Neural progenitor cell (in vitro differentiated cells): ENCODE measurements around the gene CD80.

Experiments used
- CTCF ChIP-seq: fragments of 200-600 bp; sonication (generic); IDR thresholded peaks from 2 replicates; pipeline ENCODE4 v1.5.1; 2017; ENCODE audit warnings: antibody characterized with exemption, mild to moderate bottlenecking
- EZH2 ChIP-seq: fragments of 200-600 bp; sonication (generic); IDR thresholded peaks from 2 replicates; pipeline ENCODE4 v1.6.1; 2017; ENCODE audit warnings: antibody characterized with exemption, mild to moderate bottlenecking, moderate library complexity
- EZH2phosphoT487 ChIP-seq: fragments of 200-600 bp; sonication (generic); IDR thresholded peaks from 2 replicates; pipeline ENCODE4 v1.6.1; 2017; ENCODE audit warnings: antibody characterized with exemption

DNA sequence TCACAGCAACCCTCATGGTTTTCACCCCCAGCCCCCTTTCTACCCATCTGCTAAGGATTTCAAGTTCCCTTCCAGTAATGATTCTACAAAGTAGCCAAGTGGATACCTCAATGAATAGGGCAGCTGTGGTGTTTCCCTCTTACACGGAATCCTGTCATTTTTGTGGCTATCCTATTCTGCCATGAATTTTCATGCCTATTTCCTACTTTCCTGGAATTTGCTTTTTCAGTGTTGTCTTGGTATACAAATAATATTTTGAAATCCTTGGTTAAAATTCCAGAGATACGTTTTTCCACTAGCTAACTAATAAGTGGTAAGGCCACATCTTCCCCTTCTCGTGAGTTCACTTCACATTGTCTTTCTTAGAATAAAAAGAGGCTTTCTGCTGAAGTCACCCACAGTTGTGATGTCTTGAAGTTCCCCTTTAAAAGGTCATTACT, 27.3 kb upstream of the CD80 start:
- TF ChIP-seq CTCF (no peak), EZH2 (no peak), EZH2phosphoT487 (no peak)
